H1 (cell line): ENCODE measurements around the gene ARHGAP18. TPM values are rescaled to one million over a fixed set of nuclear protein-coding genes. Genes with fewer than 3 reads are reported as not detected.

ENCODE experiments used
- CTCF ChIA-PET: fragments of 300-600 bp; sonication (Branson Sonifier 250); formaldehyde crosslinking; loops from one replicate; lab custom pipeline; 2021; ENCODE audit not compliant: partially characterized antibody; lab: Charles Lee
- POLR2A ChIA-PET: fragments of 300-600 bp; sonication (Branson Sonifier 250); formaldehyde crosslinking; loops from one replicate; lab custom pipeline; 2021; ENCODE audit warnings: inconsistent platforms; ENCODE audit not compliant: partially characterized antibody; lab: Charles Lee
- DNase-seq, 2 experiments: peaks; one replicate each; pipeline versions ENCODE4 v3.0.0 to v3.0.0-alpha.2; 2010 to 2022; ENCODE audit warnings: low spot score in 2 of 2, low read depth in 1 of 2, mixed read lengths in 1 of 2
- FAIRE-seq: peaks from 2 replicates; lab custom pipeline; 2011; peaks lifted over from hg19 to GRCh38; lab: Jason Lieb, UNC
- H2AFZ ChIP-seq: 2 replicates; pipeline ENCODE4 v1.8.1; 2012; ENCODE audit warnings: low read length, inconsistent platforms
- H2AK5ac ChIP-seq: 2 replicates; pipeline ENCODE4 v1.6.1; 2013; ENCODE audit warnings: low read depth, low read length
- H2BK120ac ChIP-seq: replicated peaks from 2 replicates; pipeline ENCODE3; 2013; ENCODE audit warnings: low read depth, low read length, inconsistent platforms
- H2BK12ac ChIP-seq: 2 replicates; pipeline ENCODE4 v1.6.1; 2013; ENCODE audit warnings: low read depth, low read length
- H2BK15ac ChIP-seq: 2 replicates; pipeline ENCODE4 v1.6.1; 2013; ENCODE audit warnings: low read length
- H2BK20ac ChIP-seq: 2 replicates; pipeline ENCODE4 v1.6.1; 2013; ENCODE audit warnings: low read length
- H2BK5ac ChIP-seq: 2 replicates; pipeline ENCODE4 v1.6.1; 2013; ENCODE audit warnings: low read depth, low read length
- H3K14ac ChIP-seq: 2 replicates; pipeline ENCODE4 v1.6.1; 2013; ENCODE audit warnings: inconsistent platforms; ENCODE audit not compliant: insufficient read length
- H3K18ac ChIP-seq: 2 replicates; pipeline ENCODE4 v1.6.1; 2013; ENCODE audit warnings: low read length; ENCODE audit errors: extremely low read depth
- H3K23ac ChIP-seq: 2 replicates; pipeline ENCODE4 v1.6.1; 2013; ENCODE audit warnings: inconsistent platforms; ENCODE audit not compliant: insufficient read length
- H3K23me2 ChIP-seq: 2 replicates; pipeline ENCODE4 v1.6.1; 2013; ENCODE audit warnings: low read depth, low read length
- H3K27ac ChIP-seq: 2 replicates; pipeline ENCODE4 v1.6.1; 2011; ENCODE audit warnings: low read depth, low read length, inconsistent platforms
- H3K27me3 ChIP-seq, 4 experiments: replicated peaks in 1 of 4; 1 replicate in 1 of 4; 2 replicates in 3 of 4; pipeline versions ENCODE4 v1.6.1 to v1.8.1; 2011 to 2013; ENCODE audit warnings: low read length in 3 of 4, mild to moderate bottlenecking in 3 of 4, inconsistent platforms in 2 of 4, mixed read lengths in 2 of 4, moderate library complexity in 1 of 4; ENCODE audit not compliant: control insufficient read depth in 3 of 4, insufficient read depth in 3 of 4; ENCODE audit errors: extremely low read depth in 1 of 4
- H3K36me3 ChIP-seq, 4 experiments: 2 replicates each; pipeline versions ENCODE4 v1.6.1 to v1.8.1; 2011 to 2013; ENCODE audit warnings: mild to moderate bottlenecking in 4 of 4, low read length in 3 of 4, moderate library complexity in 2 of 4, control low read depth in 1 of 4, inconsistent platforms in 1 of 4; ENCODE audit not compliant: insufficient read depth in 4 of 4, control insufficient read depth in 2 of 4
- H3K4ac ChIP-seq: replicated peaks from 2 replicates; pipeline ENCODE3; 2013; ENCODE audit warnings: low read length, low read depth, mixed read lengths, inconsistent platforms; ENCODE audit not compliant: insufficient read length
- H3K4me1 ChIP-seq, 4 experiments: replicated peaks in 1 of 4; 1 replicate in 1 of 4; 2 replicates in 3 of 4; pipeline versions ENCODE4 v1.6.1 to v1.8.1; 2011 to 2013; ENCODE audit warnings: low read length in 3 of 4, inconsistent platforms in 2 of 4, mixed read lengths in 1 of 4; ENCODE audit not compliant: insufficient read depth in 4 of 4, control insufficient read depth in 3 of 4
- H3K4me2 ChIP-seq, 2 experiments: 2 replicates each; pipeline versions ENCODE4 v1.6.1 to v1.8.1; 2011 to 2013; ENCODE audit warnings: low read depth in 2 of 2, low read length in 2 of 2, control low read depth in 1 of 2, inconsistent platforms in 1 of 2, mild to moderate bottlenecking in 1 of 2; ENCODE audit not compliant: insufficient read depth in 1 of 2
- H3K4me3 ChIP-seq, 4 experiments: fragments of 200-600, 300-600 bp in 1 of 4; sonication (generic), shearing (Covaris generic), sonication (Bioruptor Twin) in 1 of 4; 2 replicates each; pipeline versions ENCODE4 v1.5.1 to v1.8.1; 2011 to 2016; ENCODE audit warnings: low read length in 4 of 4, low read depth in 3 of 4, control low read depth in 2 of 4, inconsistent platforms in 2 of 4, mild to moderate bottlenecking in 2 of 4, mixed read lengths in 1 of 4, moderate library complexity in 1 of 4; ENCODE audit not compliant: insufficient read depth in 2 of 4; ENCODE audit errors: extremely low read depth in 1 of 4
- H3K56ac ChIP-seq: replicated peaks from 2 replicates; pipeline ENCODE3; 2013; ENCODE audit warnings: low read depth, mild to moderate bottlenecking, mixed read lengths, low read length, inconsistent platforms; ENCODE audit not compliant: insufficient read length
- H3K79me1 ChIP-seq: 2 replicates; pipeline ENCODE4 v1.6.1; 2013; ENCODE audit warnings: low read depth, low read length, control low read depth
- H3K79me2 ChIP-seq, 2 experiments: 2 replicates each; pipeline versions ENCODE4 v1.6.1 to v1.8.1; 2012 to 2013; ENCODE audit warnings: low read length in 2 of 2, mild to moderate bottlenecking in 2 of 2, inconsistent platforms in 1 of 2; ENCODE audit not compliant: insufficient read depth in 2 of 2, control insufficient read depth in 1 of 2
- H3K9ac ChIP-seq, 4 experiments: replicated peaks in 1 of 4; 1 replicate in 1 of 4; 2 replicates in 3 of 4; pipeline versions ENCODE4 v1.6.1 to v1.8.1; 2011 to 2013; ENCODE audit warnings: low read depth in 3 of 4, low read length in 3 of 4, control low read depth in 2 of 4, mild to moderate bottlenecking in 2 of 4, moderate library complexity in 2 of 4, inconsistent platforms in 1 of 4; ENCODE audit errors: extremely low read depth in 1 of 4
- H3K9me3 ChIP-seq, 2 experiments: 2 replicates each; pipeline versions ENCODE4 v1.6.1 to v1.8.1; 2012 to 2013; ENCODE audit warnings: mild to moderate bottlenecking in 2 of 2, moderate library complexity in 2 of 2, control low read depth in 1 of 2, inconsistent platforms in 1 of 2, low read depth in 1 of 2, low read length in 1 of 2, mixed read lengths in 1 of 2; ENCODE audit not compliant: insufficient read depth in 2 of 2
- H4K20me1 ChIP-seq, 2 experiments: replicated peaks in 1 of 2; 2 replicates each; pipeline versions ENCODE3 to v1.8.1; 2011 to 2013; ENCODE audit warnings: inconsistent platforms in 2 of 2, low read length in 2 of 2, mild to moderate bottlenecking in 1 of 2; ENCODE audit not compliant: insufficient read depth in 2 of 2, control insufficient read depth in 1 of 2
- H4K5ac ChIP-seq: 2 replicates; pipeline ENCODE4 v1.6.1; 2013; ENCODE audit warnings: low read length, low read depth, mixed read lengths, inconsistent platforms; ENCODE audit not compliant: insufficient read length
- H4K8ac ChIP-seq: 2 replicates; pipeline ENCODE4 v1.8.0; 2013; ENCODE audit warnings: mild to moderate bottlenecking, moderate library complexity, low read length, inconsistent platforms; ENCODE audit not compliant: insufficient read depth; ENCODE audit errors: extremely low read depth
- H4K91ac ChIP-seq: replicated peaks from 2 replicates; pipeline ENCODE3; 2013; ENCODE audit warnings: low read length, mixed read lengths, inconsistent platforms; ENCODE audit not compliant: insufficient read length
- CTCF ChIP-seq, 3 experiments: IDR thresholded peaks; 1 replicate in 2 of 3; 2 replicates in 1 of 3; pipeline versions ENCODE4 v1.5.1 to v1.6.1; 2011; ENCODE audit warnings: low read length in 3 of 3, mild to moderate bottlenecking in 3 of 3, inconsistent platforms in 2 of 3, low read depth in 1 of 3, moderate library complexity in 1 of 3; ENCODE audit not compliant: insufficient read depth in 1 of 3; ENCODE audit errors: control extremely low read depth in 1 of 3
- JUN ChIP-seq: IDR thresholded peaks from 2 replicates; pipeline ENCODE4 v1.6.1; 2011; ENCODE audit warnings: low read depth, mild to moderate bottlenecking, improper control_type of control experiment, low read length
- RAD21 ChIP-seq, 2 experiments: IDR thresholded peaks in 1 of 2; conservative IDR thresholded peaks in 1 of 2; 2 replicates each; pipeline ENCODE4 v1.6.1; 2011; ENCODE audit warnings: low read depth in 2 of 2, low read length in 2 of 2, improper control_type of control experiment in 1 of 2, inconsistent platforms in 1 of 2, mild to moderate bottlenecking in 1 of 2, moderate library complexity in 1 of 2
- WGBS, 2 experiments: shearing (Covaris generic) in 1 of 2; methylation state at CpG; one replicate each; pipeline versions ENCODE4 v1.1.6 to v1.1.7; 2013 to 2015; ENCODE audit warnings: low lambda C conversion rate in 2 of 2, mixed read lengths in 2 of 2, inconsistent platforms in 1 of 2, low coverage in 1 of 2, missing lambda C conversion rate in 1 of 2; ENCODE audit not compliant: insufficient replicate concordance in 2 of 2, insufficient coverage in 1 of 2, insufficient read length in 1 of 2; ENCODE audit errors: extremely low coverage in 1 of 2, missing lambda C conversion rate in 1 of 2; 5-methylcytosine and 5-hydroxymethylcytosine counted together
- polyA plus RNA-seq, 7 experiments: library from polyadenylated mRNA; depleted of rRNA in 3 of 7; stranded (reverse) in 5 of 7; unstranded in 2 of 7; fragments of >200 nt in 5 of 7; fragments of 200-250 nt in 2 of 7; gene quantifications; 1 replicate in 5 of 7; 2 replicates in 1 of 7; 4 replicates in 1 of 7; pipeline versions ENCODE4 v1.2.1 to v1.2.3, GENCODE V29; 2011 to 2013; ENCODE audit warnings: missing spikeins in 2 of 7, mixed read lengths in 2 of 7
- total RNA-seq: library from RNA; stranded (reverse); fragmentation: NEBNext Ultra II Directional; extraction: Animal tissue kit (Norgen Biotek cat#: 25700); gene quantifications from 2 replicates; pipeline ENCODE4 v1.2.1, GENCODE V29; 2021

Gene ARHGAP18
- total and polyA plus RNA-seq, 2 of the 8 experiments (the other 6 are each of a cell fraction or from before 2014, with no cell fraction given) = 0.83 to 4.5 TPM

- H4K5ac ChIP-seq = no peak overlapping the region
- no peak overlapping the region for H3K4ac ChIP-seq
- no peak overlapping the region for H2BK20ac ChIP-seq
- H3K9ac ChIP-seq = no peak overlapping the region
- CTCF ChIA-PET = interaction anchor here (0.6 to 7.9 kb wide), 24 partner anchors 8 to 1665 kb away, joined by 3 to 157 read pairs (median 4); no protein-coding TSS in a partner anchor
- H3K79me1 ChIP-seq = no peaks in the 10 kb centered on the region
- no peak for FAIRE-seq
- no peak overlapping the region for H3K4me3 ChIP-seq
- H4K8ac ChIP-seq = no peak overlapping the region
- no peak overlapping the region for H3K14ac ChIP-seq
- 72% methylated on average over 5 of the region's 5 CpGs; no CpG with 5 or more reads in 1 of the 2 experiments for WGBS, 2 experiments
- peak in 2 of 3 experiments; percentile 47 to 66; a peak in 2 of 4 replicates for TF ChIP-seq CTCF (IDR thresholded peaks at IDR 0.05; ENCODE audit: control extremely low read depth in 1 of 3, insufficient read depth in 1 of 3, low read depth in 1 of 3, low read length in 3 of 3)
- TF ChIP-seq RAD21 (IDR thresholded peaks at IDR 0.05 in 1 of 2, conservative IDR thresholded peaks at IDR 0.05 in 1 of 2; ENCODE audit: low read depth in 2 of 2, low read length in 2 of 2) = peak; percentile 54 to 59
- TF ChIP-seq JUN = no peak
- no peak overlapping the region for H3K56ac ChIP-seq
- no peaks in the 10 kb centered on the region for H3K79me2 ChIP-seq
- H3K18ac ChIP-seq = no peak overlapping the region; the same call in 1 of the 2 replicates
- H4K91ac ChIP-seq = no peak overlapping the region
- POLR2A ChIA-PET = no interaction called here
- H3K4me1 ChIP-seq = no peaks in the 10 kb centered on the region; a peak in 1 of 7 replicates
- H2BK120ac ChIP-seq = no peak overlapping the region
- H3K23me2 ChIP-seq = no peaks in the 10 kb centered on the region
- no peak overlapping the region for H2AFZ ChIP-seq
- H4K20me1 ChIP-seq = no peaks in the 10 kb centered on the region
- no peak overlapping the region for H2BK5ac ChIP-seq
- H3K23ac ChIP-seq = no peak overlapping the region
- H2BK12ac ChIP-seq = no peak overlapping the region
- peak; percentile 29 to 81 for DNase-seq
- no peaks in the 10 kb centered on the region for H3K9me3 ChIP-seq
- no peak overlapping the region for H3K27ac ChIP-seq
- no peak overlapping the region for H2BK15ac ChIP-seq
- H2AK5ac ChIP-seq = no peak overlapping the region
- H3K27me3 ChIP-seq = no peaks in the 10 kb centered on the region
- no peaks in the 10 kb centered on the region for H3K36me3 ChIP-seq
- no peak overlapping the region for H3K4me2 ChIP-seq
Measured at GRCh38 chr6:129567374-129567773, 142.6 kb downstream of the ARHGAP18 start.
